Panc1 (cell line): Measurements from ENCODE around the gene COX7B2.

Experiments
- CTCF ChIP-seq: fragments of 450-650 bp; IDR thresholded peaks from 2 replicates; pipeline ENCODE4 v1.5.1; 2017; ENCODE audit warnings: mild to moderate bottlenecking
- POLR2AphosphoS5 ChIP-seq: IDR thresholded peaks from 2 replicates; pipeline ENCODE4 v1.6.1; 2012; ENCODE audit warnings: mild to moderate bottlenecking, low read depth, low read length, moderate library complexity

DNA sequence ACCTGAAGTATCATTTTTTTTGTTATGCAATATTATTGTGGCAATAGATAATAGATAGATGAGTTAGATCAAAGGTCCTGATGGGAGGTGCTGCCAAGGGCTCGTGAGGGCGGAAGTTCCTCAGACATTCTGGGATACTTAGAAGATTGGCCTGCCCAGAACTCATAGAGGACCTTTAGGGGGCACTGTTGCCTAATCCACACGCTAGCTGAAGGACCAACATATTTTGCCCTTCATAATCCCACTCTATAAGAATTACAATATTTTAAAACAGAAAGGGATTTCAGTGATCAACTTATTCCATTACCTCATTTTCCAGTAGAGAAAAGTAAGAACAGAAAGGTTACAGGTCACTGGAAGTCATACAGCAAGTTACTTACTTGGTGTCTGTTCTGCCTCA, 22.9 kb upstream of the COX7B2 start:
- peak; percentile 47 for TF ChIP-seq CTCF
- TF ChIP-seq POLR2AphosphoS5: no peak
